SK-N-SH treated with all-trans-retinoic acid at 6 μM for 48 hours (cell line): Measurements from ENCODE around the gene PEAK3.

Experiments
- ARNTL ChIP-seq: fragments of 450-650 bp; formaldehyde crosslinking; IDR thresholded peaks from 2 replicates; pipeline ENCODE4 v1.5.0; 2020; ENCODE audit warnings: low read depth, mild to moderate bottlenecking, moderate library complexity, borderline replicate concordance
- CSDC2 ChIP-seq: fragments of 250-450 bp; sonication (Bioruptor Pico); IDR thresholded peaks from 2 replicates; pipeline ENCODE4 v1.5.0; 2020; ENCODE audit warnings: mild to moderate bottlenecking, moderate library complexity
- ISL1 ChIP-seq: fragments of 250-450 bp; sonication (Bioruptor Pico); IDR thresholded peaks from 2 replicates; pipeline ENCODE4 v2.1.2; 2022; ENCODE audit warnings: mild to moderate bottlenecking, moderate library complexity
- OSR1 ChIP-seq: fragments of 250-450 bp; sonication (Bioruptor Pico); IDR thresholded peaks from 2 replicates; pipeline ENCODE4 v1.8.0; 2022; ENCODE audit warnings: moderate library complexity, mild to moderate bottlenecking, inconsistent platforms
- POU6F1 ChIP-seq: fragments of 250-450 bp; sonication (Bioruptor Pico); IDR thresholded peaks from 2 replicates; pipeline ENCODE4 v1.8.0; 2021; ENCODE audit warnings: low read depth, mild to moderate bottlenecking, moderate library complexity, borderline replicate concordance
- RARB ChIP-seq: fragments of 250-450 bp; sonication (Bioruptor Pico); IDR thresholded peaks from 2 replicates; pipeline ENCODE4 v1.8.0; 2021; ENCODE audit warnings: mild to moderate bottlenecking, moderate library complexity
- ZFP3 ChIP-seq: fragments of 250-450 bp; sonication (Bioruptor Pico); IDR thresholded peaks from 2 replicates; pipeline ENCODE4 v1.5.0; 2020; ENCODE audit warnings: mild to moderate bottlenecking, moderate library complexity
- ZFP30 ChIP-seq: fragments of 450-650 bp; formaldehyde crosslinking; IDR thresholded peaks from 2 replicates; pipeline ENCODE4 v1.5.0; 2022; ENCODE audit warnings: mild to moderate bottlenecking, moderate library complexity
- ZNF565 ChIP-seq: fragments of 450-650 bp; formaldehyde crosslinking; conservative IDR thresholded peaks from 2 replicates; pipeline ENCODE4 v1.5.0; 2020; ENCODE audit warnings: low read depth, mild to moderate bottlenecking, moderate library complexity
- ZNF70 ChIP-seq: fragments of 450-650 bp; formaldehyde crosslinking; IDR thresholded peaks from 2 replicates; pipeline ENCODE4 v1.5.0; 2020; ENCODE audit warnings: mild to moderate bottlenecking, moderate library complexity
- ZNF8 ChIP-seq: fragments of 450-650 bp; formaldehyde crosslinking; IDR thresholded peaks from 2 replicates; pipeline ENCODE4 v1.5.0; 2020; ENCODE audit warnings: mild to moderate bottlenecking, moderate library complexity
- TF ChIP-seq, protein P1 (sequence below): fragments of 250-450 bp; sonication (Bioruptor Pico); IDR thresholded peaks from 2 replicates; pipeline ENCODE4 v1.8.0; 2020; ENCODE audit warnings: mild to moderate bottlenecking, moderate library complexity, borderline replicate concordance
- TF ChIP-seq, protein P2 (sequence below): fragments of 250-450 bp; sonication (Bioruptor Pico); IDR thresholded peaks from 2 replicates; pipeline ENCODE4 v1.5.0; 2020; ENCODE audit warnings: mild to moderate bottlenecking, moderate library complexity
- TF ChIP-seq, protein P3 (sequence below): fragments of 250-450 bp; sonication (Bioruptor Pico); IDR thresholded peaks from 2 replicates; pipeline ENCODE4 v1.5.1; 2020; ENCODE audit warnings: low read depth, mild to moderate bottlenecking, moderate library complexity

DNA sequence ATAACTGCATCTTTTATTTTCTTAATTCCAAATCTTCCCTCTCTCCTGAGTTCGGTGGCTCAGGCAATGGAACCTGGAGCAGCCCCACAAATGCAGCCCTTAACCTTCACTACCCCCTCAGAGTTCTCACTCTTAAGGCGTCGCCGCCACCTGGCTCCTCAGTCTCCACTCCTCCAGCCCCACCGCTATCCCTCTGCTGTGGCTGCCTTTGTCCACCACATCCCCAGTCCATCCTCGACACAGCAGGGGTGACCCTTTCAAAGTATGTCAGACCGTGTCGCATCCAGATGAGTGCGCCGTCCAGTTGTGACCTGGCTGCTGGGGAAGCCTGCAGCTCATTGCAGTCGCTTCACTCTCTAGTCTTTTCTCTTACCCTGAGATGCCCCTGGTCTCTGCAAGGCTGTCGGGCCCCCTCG lies 47.5 kb upstream of the PEAK3 start:
- TF ChIP-seq ZFP30 (no peak), ZFP3 (CRISPR knock-in tag) (no peak), POU6F1 (CRISPR knock-in tag) (no peak), ISL1 (CRISPR knock-in tag) (no peak), CSDC2 (no peak), ARNTL (no peak), RARB (no peak), ZNF565 (no peak), ZNF70 (CRISPR knock-in tag) (no peak), OSR1 (CRISPR knock-in tag) (no peak), ZNF8 (CRISPR knock-in tag) (no peak)
- TF ChIP-seq, protein P1, sequence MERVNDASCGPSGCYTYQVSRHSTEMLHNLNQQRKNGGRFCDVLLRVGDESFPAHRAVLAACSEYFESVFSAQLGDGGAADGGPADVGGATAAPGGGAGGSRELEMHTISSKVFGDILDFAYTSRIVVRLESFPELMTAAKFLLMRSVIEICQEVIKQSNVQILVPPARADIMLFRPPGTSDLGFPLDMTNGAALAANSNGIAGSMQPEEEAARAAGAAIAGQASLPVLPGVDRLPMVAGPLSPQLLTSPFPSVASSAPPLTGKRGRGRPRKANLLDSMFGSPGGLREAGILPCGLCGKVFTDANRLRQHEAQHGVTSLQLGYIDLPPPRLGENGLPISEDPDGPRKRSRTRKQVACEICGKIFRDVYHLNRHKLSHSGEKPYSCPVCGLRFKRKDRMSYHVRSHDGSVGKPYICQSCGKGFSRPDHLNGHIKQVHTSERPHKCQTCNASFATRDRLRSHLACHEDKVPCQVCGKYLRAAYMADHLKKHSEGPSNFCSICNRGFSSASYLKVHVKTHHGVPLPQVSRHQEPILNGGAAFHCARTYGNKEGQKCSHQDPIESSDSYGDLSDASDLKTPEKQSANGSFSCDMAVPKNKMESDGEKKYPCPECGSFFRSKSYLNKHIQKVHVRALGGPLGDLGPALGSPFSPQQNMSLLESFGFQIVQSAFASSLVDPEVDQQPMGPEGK, result no peak
- TF ChIP-seq, protein P2, sequence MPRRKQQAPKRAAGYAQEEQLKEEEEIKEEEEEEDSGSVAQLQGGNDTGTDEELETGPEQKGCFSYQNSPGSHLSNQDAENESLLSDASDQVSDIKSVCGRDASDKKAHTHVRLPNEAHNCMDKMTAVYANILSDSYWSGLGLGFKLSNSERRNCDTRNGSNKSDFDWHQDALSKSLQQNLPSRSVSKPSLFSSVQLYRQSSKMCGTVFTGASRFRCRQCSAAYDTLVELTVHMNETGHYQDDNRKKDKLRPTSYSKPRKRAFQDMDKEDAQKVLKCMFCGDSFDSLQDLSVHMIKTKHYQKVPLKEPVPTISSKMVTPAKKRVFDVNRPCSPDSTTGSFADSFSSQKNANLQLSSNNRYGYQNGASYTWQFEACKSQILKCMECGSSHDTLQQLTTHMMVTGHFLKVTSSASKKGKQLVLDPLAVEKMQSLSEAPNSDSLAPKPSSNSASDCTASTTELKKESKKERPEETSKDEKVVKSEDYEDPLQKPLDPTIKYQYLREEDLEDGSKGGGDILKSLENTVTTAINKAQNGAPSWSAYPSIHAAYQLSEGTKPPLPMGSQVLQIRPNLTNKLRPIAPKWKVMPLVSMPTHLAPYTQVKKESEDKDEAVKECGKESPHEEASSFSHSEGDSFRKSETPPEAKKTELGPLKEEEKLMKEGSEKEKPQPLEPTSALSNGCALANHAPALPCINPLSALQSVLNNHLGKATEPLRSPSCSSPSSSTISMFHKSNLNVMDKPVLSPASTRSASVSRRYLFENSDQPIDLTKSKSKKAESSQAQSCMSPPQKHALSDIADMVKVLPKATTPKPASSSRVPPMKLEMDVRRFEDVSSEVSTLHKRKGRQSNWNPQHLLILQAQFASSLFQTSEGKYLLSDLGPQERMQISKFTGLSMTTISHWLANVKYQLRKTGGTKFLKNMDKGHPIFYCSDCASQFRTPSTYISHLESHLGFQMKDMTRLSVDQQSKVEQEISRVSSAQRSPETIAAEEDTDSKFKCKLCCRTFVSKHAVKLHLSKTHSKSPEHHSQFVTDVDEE (CRISPR knock-in tag), result no peak
- TF ChIP-seq, protein P3, sequence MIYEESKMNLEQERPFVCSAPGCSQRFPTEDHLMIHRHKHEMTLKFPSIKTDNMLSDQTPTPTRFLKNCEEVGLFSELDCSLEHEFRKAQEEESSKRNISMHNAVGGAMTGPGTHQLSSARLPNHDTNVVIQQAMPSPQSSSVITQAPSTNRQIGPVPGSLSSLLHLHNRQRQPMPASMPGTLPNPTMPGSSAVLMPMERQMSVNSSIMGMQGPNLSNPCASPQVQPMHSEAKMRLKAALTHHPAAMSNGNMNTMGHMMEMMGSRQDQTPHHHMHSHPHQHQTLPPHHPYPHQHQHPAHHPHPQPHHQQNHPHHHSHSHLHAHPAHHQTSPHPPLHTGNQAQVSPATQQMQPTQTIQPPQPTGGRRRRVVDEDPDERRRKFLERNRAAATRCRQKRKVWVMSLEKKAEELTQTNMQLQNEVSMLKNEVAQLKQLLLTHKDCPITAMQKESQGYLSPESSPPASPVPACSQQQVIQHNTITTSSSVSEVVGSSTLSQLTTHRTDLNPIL (CRISPR knock-in tag), result no peak
